GM12865 (cell line): ENCODE measurements around the gene PTH2.

Experiments used
- DNase-seq: peaks from one replicate; pipeline ENCODE4 v3.0.0; 2010; ENCODE audit warnings: low read depth
- H3K4me3 ChIP-seq: 2 replicates; pipeline ENCODE4 v1.5.1; 2011; ENCODE audit warnings: mild to moderate bottlenecking, low read depth, low read length, control low read depth
- TF ChIP-seq, protein P1 (sequence below): IDR thresholded peaks from 2 replicates; pipeline ENCODE4 v1.5.1; 2011; ENCODE audit warnings: low read length, control low read depth, low read depth, inconsistent platforms; ENCODE audit not compliant: insufficient read depth; ENCODE audit errors: missing control alignments

Gene PTH2

DNA sequence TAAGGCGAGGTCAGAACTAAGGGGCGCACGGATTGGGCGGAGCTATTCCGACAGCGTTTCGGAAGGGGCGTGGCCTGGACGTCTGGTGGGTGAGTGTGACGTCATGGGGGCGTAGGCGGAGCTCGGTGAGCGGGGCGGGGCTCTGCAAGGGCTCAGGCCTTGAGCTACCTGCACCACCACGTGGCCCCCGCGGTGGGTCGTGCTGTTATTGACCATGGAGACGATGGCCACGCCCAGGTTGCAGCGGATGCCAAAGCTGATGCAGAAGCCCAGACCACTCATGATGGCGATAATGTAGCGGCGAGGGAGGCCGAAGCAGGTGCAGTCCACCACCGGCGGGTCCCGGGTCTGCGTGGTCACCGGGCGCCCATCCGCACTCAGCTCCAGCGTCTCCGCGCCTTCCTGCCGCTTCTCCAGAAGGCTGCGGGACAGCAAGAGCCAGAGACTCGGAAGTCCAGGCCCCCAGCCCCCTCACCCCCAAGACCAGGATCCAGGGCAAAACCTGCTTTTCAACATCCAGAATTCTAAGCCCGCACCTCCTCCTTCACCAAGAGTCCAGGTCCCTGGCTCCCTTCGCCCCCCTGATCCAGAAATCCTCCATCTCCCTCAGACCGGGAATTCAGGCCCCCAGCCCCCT, 13.3 kb upstream of the PTH2 start:
- peak; percentile 79 for DNase-seq
- H3K4me3 ChIP-seq: no peak overlapping the region
- TF ChIP-seq, protein P1, sequence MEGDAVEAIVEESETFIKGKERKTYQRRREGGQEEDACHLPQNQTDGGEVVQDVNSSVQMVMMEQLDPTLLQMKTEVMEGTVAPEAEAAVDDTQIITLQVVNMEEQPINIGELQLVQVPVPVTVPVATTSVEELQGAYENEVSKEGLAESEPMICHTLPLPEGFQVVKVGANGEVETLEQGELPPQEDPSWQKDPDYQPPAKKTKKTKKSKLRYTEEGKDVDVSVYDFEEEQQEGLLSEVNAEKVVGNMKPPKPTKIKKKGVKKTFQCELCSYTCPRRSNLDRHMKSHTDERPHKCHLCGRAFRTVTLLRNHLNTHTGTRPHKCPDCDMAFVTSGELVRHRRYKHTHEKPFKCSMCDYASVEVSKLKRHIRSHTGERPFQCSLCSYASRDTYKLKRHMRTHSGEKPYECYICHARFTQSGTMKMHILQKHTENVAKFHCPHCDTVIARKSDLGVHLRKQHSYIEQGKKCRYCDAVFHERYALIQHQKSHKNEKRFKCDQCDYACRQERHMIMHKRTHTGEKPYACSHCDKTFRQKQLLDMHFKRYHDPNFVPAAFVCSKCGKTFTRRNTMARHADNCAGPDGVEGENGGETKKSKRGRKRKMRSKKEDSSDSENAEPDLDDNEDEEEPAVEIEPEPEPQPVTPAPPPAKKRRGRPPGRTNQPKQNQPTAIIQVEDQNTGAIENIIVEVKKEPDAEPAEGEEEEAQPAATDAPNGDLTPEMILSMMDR: no peak

DNA sequence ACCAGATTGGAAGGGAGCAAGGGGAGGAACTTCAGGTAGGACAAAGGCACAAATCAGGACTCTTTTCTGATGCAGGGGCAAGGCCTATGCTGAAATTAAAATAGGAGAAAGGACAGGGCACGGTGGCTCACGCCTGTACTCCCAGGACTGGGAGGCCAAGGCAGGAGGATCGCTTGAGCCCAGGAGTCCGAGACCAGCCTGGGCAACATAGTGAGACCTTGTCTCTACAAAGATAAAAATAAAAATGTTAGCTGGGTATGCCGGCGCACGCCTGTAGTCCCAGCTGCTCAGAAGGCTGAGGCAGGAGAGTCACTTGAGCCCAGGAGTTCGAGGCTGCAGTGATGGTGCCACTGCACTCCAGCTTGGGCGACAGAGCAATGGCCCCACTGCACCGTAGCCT, 12.4 kb upstream of the PTH2 start:
- TF ChIP-seq, protein P1: no peak
- H3K4me3 ChIP-seq: no peak overlapping the region
- no peak for DNase-seq

DNA sequence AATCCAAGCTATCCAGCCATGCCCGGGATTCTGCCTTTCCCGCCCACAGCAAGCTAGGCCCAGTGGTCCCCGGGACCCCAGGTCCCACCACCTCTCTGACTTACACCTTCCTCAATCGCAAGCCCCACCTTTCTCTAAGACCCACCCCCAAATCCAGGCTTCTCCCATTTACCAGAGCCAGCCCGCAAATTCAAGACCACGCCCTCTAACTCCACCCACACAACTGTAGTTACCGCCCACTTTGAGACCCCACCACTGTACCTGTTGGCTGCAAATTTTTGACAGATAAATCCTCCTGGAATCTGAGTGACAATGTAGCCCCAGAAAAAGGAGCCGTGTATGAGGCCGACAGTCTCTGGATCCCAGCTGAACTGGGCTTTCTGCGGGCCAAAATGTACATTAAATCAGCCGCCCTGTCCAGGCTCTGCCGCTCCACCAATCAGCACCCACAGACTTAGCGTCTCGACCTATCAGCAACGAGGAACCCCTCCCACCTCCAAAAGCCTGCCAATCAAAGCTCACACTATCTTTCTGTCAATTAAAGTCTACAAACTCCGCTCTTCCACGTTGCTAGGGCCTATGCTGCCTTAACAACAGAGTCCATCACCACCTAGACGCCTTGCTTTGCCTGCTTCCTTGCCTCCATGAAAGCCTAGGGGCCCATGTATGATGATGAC, 11.8 kb upstream of the PTH2 start:
- DNase-seq: no peak
- no peak overlapping the region for H3K4me3 ChIP-seq
- TF ChIP-seq, protein P1: no peak

DNA sequence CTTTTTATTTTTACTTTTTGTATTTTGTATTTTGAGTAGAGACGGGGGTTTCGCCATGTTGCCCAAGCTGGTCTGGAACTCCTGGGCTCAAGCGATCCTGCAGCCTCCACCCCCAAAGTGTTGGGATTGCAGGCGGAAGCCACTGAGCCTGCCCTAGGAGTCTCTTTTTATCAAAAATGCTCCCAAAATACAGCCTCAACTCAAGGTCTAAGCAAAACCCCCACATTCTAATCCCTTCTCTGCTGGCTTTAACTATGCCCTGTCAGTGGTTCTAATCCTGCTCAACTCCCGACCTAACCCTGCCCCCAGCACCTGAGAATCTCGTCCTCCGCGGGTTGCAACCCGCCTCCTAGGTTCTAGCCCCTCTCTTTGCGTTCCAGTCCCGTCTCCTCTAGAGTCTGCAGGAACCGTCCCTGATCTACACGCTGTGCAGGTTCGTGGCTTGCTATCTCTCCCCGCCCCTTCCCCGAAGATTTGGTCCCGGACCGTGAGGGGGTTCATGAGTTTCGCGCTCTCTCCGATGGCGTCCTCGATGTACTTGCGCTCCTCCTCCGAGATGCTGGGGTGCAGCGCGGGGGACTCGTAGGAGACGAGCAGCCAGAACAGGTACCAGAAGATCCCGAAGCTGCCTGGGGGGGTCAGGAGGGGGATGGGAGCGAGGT, 10.1 kb upstream of the PTH2 start:
- no peak for DNase-seq
- TF ChIP-seq, protein P1: no peak
- H3K4me3 ChIP-seq: no peak overlapping the region

DNA sequence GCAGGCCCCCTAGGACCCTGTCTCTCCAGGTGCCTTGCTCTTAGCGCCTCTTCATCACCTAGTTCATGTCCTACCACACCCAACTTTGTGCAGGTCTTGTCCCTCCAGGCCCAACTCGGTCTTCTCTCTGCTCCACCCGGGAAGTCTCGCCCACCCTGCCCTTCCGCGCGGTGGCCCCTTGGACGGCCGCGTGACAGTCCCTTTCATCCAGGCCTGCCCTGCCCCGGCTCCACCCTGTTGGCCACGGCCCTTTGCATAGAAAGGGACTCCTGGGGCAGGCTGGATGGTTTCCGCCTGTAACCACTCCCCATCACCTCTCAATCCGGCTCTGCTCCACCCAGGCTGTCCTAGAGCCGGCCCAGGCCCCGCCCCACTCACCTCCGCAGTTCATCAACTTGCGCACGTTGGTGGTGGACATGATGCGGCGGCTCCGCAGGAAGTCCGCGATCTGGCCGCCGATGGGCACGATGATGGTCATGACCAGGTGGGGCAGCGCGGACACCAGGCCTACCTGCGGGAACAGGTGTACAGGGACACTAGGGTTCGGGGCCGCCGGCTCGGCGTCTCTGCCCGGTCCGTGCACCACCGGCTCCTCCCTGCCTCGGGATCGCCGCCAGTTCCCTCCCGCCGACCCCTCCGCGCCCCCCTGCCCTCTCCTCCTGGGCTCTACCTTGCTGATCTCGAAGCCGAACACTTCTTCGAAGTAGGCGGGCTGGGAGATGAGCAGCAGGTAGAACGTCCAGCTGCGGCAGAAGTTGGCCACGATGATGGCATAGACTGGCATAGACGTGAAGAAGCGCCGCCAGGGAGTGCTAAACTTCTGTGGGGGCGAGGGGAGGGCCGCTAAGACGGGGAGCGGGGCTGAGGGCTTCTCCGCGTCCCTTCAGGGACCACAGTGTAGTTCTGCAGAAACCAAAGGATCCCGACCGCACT, 9.2 kb upstream of the PTH2 start:
- no peak overlapping the region for H3K4me3 ChIP-seq
- DNase-seq: peak; percentile 48
- TF ChIP-seq, protein P1: no peak

DNA sequence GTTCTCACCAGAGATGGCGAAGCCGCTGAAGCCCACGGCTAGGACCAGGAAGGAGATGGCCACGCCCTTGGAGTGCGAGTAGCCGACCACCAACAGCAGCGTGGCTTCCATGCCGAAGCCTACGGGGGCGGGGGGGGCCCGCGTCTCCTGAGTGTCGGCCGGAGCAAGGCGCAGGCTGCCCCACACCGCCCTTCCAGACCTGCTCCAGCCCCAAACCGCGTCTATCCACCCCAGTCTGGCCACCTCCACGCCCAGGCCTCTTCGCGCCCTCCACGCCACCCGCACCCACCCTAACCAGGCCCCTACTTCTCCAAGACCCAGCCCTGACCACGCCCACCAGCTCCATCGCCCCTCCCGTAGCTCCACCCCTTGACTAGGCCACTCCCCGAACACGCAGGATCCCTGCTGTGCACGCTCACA, 8.1 kb upstream of the PTH2 start:
- no peak for DNase-seq
- H3K4me3 ChIP-seq: no peak overlapping the region
- TF ChIP-seq, protein P1: no peak
